ENCODE results near the gene SPRY1. TPM values are rescaled to one million over a fixed set of nuclear protein-coding genes. Genes with fewer than 3 reads are reported as not detected.

The SPRY1 gene
- polyA plus RNA-seq, 2 donors: 9.9 to 12.4 TPM

GRCh38 chr4:123405267-123405865 lies 8.8 kb downstream of the SPRY1 start:
- Histone ChIP-seq H3K9me3 (ENCODE audit: control insufficient read depth in 2 of 2, insufficient read depth in 1 of 2, low read depth in 1 of 2, low read length in 1 of 2) (no peaks in the 10 kb centered on the region), H3K4me3 (ENCODE audit: low read depth in 1 of 2, low read length in 2 of 2) (no peak overlapping the region), H3K36me3 (ENCODE audit: control insufficient read depth in 2 of 2, insufficient read depth in 2 of 2, low read length in 1 of 2) (peaks cover 0 to 7% of the 10 kb centered on the region in 2 donors), H3K27ac (ENCODE audit: low read depth in 2 of 2, low read length in 1 of 2) (no peak overlapping the region), H3K27me3 (ENCODE audit: control insufficient read depth in 1 of 2, insufficient read depth in 2 of 2, low read length in 2 of 2) (no peaks in the 10 kb centered on the region), H3K4me1 (ENCODE audit: control insufficient read depth in 2 of 2, insufficient read depth in 2 of 2, low read length in 1 of 2) (peaks cover 0 to 5% of the 10 kb centered on the region in 2 donors)
- WGBS, 2 donors: 37 to 51% methylated on average over 5 of the region's 5 CpGs

GRCh38 chr4:123406872-123407271 lies 10.3 kb downstream of the SPRY1 start:
- Histone ChIP-seq H3K9me3 (ENCODE audit: control insufficient read depth in 2 of 2, insufficient read depth in 1 of 2, low read depth in 1 of 2, low read length in 1 of 2) (no peaks in the 10 kb centered on the region), H3K27ac (ENCODE audit: low read depth in 2 of 2, low read length in 1 of 2) (no peak overlapping the region), H3K36me3 (ENCODE audit: control insufficient read depth in 2 of 2, insufficient read depth in 2 of 2, low read length in 1 of 2) (peaks cover 0 to 3% of the 10 kb centered on the region in 2 donors), H3K27me3 (ENCODE audit: control insufficient read depth in 1 of 2, insufficient read depth in 2 of 2, low read length in 2 of 2) (no peaks in the 10 kb centered on the region), H3K4me3 (ENCODE audit: low read depth in 1 of 2, low read length in 2 of 2) (no peak overlapping the region), H3K4me1 (ENCODE audit: control insufficient read depth in 2 of 2, insufficient read depth in 2 of 2, low read length in 1 of 2) (peaks cover 0 to 3% of the 10 kb centered on the region in 2 donors)
- 85 to 91% methylated on average over 4 of the region's 4 CpGs for WGBS, 2 donors

GRCh38 chr4:123408471-123409084 lies 12.0 kb downstream of the SPRY1 start:
- no peaks in the 10 kb centered on the region for H3K4me1 ChIP-seq (ENCODE audit: control insufficient read depth in 2 of 2, insufficient read depth in 2 of 2, low read length in 1 of 2)
- no peaks in the 10 kb centered on the region for H3K9me3 ChIP-seq (ENCODE audit: control insufficient read depth in 2 of 2, insufficient read depth in 1 of 2, low read depth in 1 of 2, low read length in 1 of 2)
- no peaks in the 10 kb centered on the region for H3K27me3 ChIP-seq (ENCODE audit: control insufficient read depth in 1 of 2, insufficient read depth in 2 of 2, low read length in 2 of 2)
- no peaks in the 10 kb centered on the region for H3K36me3 ChIP-seq (ENCODE audit: control insufficient read depth in 2 of 2, insufficient read depth in 2 of 2, low read length in 1 of 2)
- no peak overlapping the region for H3K4me3 ChIP-seq (ENCODE audit: low read depth in 1 of 2, low read length in 2 of 2)
- no peak overlapping the region for H3K27ac ChIP-seq (ENCODE audit: low read depth in 2 of 2, low read length in 1 of 2)
- WGBS, 2 donors: 87 to 88% methylated on average over 5 of the region's 5 CpGs

- Histone ChIP-seq H3K4me3 (ENCODE audit: low read depth in 1 of 2, low read length in 2 of 2) (no peak overlapping the region), H3K9me3 (ENCODE audit: control insufficient read depth in 2 of 2, insufficient read depth in 1 of 2, low read depth in 1 of 2, low read length in 1 of 2) (no peaks in the 10 kb centered on the region), H3K27ac (ENCODE audit: low read depth in 2 of 2, low read length in 1 of 2) (no peak overlapping the region), H3K27me3 (ENCODE audit: control insufficient read depth in 1 of 2, insufficient read depth in 2 of 2, low read length in 2 of 2) (no peaks in the 10 kb centered on the region), H3K4me1 (ENCODE audit: control insufficient read depth in 2 of 2, insufficient read depth in 2 of 2, low read length in 1 of 2) (no peaks in the 10 kb centered on the region), H3K36me3 (ENCODE audit: control insufficient read depth in 2 of 2, insufficient read depth in 2 of 2, low read length in 1 of 2) (no peaks in the 10 kb centered on the region)
- 86 to 87% methylated on average over 2 of the region's 2 CpGs for WGBS, 2 donors
These were observed 12.7 kb downstream of the SPRY1 start for GRCh38 chr4:123409334-123409733.

GRCh38 chr4:123411514-123411913 lies 14.9 kb downstream of the SPRY1 start:
- H3K27ac ChIP-seq (ENCODE audit: low read depth in 2 of 2, low read length in 1 of 2): no peak overlapping the region
- no peaks in the 10 kb centered on the region for H3K27me3 ChIP-seq (ENCODE audit: control insufficient read depth in 1 of 2, insufficient read depth in 2 of 2, low read length in 2 of 2)
- WGBS, 2 donors: 81 to 85% methylated on average over 5 of the region's 5 CpGs

GRCh38 chr4:123412091-123412505 lies 15.5 kb downstream of the SPRY1 start:
- H3K27ac ChIP-seq (ENCODE audit: low read depth in 2 of 2, low read length in 1 of 2): no peak overlapping the region
- H3K27me3 ChIP-seq (ENCODE audit: control insufficient read depth in 1 of 2, insufficient read depth in 2 of 2, low read length in 2 of 2): no peaks in the 10 kb centered on the region
- H3K9me3 ChIP-seq (ENCODE audit: control insufficient read depth in 2 of 2, insufficient read depth in 1 of 2, low read depth in 1 of 2, low read length in 1 of 2): no peaks in the 10 kb centered on the region
- H3K4me3 ChIP-seq (ENCODE audit: low read depth in 1 of 2, low read length in 2 of 2): no peak overlapping the region
- no peaks in the 10 kb centered on the region for H3K4me1 ChIP-seq (ENCODE audit: control insufficient read depth in 2 of 2, insufficient read depth in 2 of 2, low read length in 1 of 2)
- WGBS, 2 donors: 12 to 13% methylated on average over 1 of the region's 1 CpG
- H3K36me3 ChIP-seq (ENCODE audit: control insufficient read depth in 2 of 2, insufficient read depth in 2 of 2, low read length in 1 of 2): no peaks in the 10 kb centered on the region

More at GRCh38 chr4:123411514-123411913, 14.9 kb downstream of the SPRY1 start:
- Histone ChIP-seq H3K4me3 (ENCODE audit: low read depth in 1 of 2, low read length in 2 of 2) (no peak overlapping the region), H3K36me3 (ENCODE audit: control insufficient read depth in 2 of 2, insufficient read depth in 2 of 2, low read length in 1 of 2) (no peaks in the 10 kb centered on the region), H3K4me1 (ENCODE audit: control insufficient read depth in 2 of 2, insufficient read depth in 2 of 2, low read length in 1 of 2) (no peaks in the 10 kb centered on the region), H3K9me3 (ENCODE audit: control insufficient read depth in 2 of 2, insufficient read depth in 1 of 2, low read depth in 1 of 2, low read length in 1 of 2) (no peaks in the 10 kb centered on the region)

- H3K27ac ChIP-seq (ENCODE audit: low read depth in 2 of 2, low read length in 1 of 2): no peak overlapping the region
- H3K4me3 ChIP-seq (ENCODE audit: low read depth in 1 of 2, low read length in 2 of 2): no peak overlapping the region
- H3K36me3 ChIP-seq (ENCODE audit: control insufficient read depth in 2 of 2, insufficient read depth in 2 of 2, low read length in 1 of 2): no peaks in the 10 kb centered on the region
- no peaks in the 10 kb centered on the region for H3K9me3 ChIP-seq (ENCODE audit: control insufficient read depth in 2 of 2, insufficient read depth in 1 of 2, low read depth in 1 of 2, low read length in 1 of 2)
- H3K27me3 ChIP-seq (ENCODE audit: control insufficient read depth in 1 of 2, insufficient read depth in 2 of 2, low read length in 2 of 2): no peaks in the 10 kb centered on the region
- 75 to 79% methylated on average over 4 of the region's 4 CpGs for WGBS, 2 donors
- no peaks in the 10 kb centered on the region for H3K4me1 ChIP-seq (ENCODE audit: control insufficient read depth in 2 of 2, insufficient read depth in 2 of 2, low read length in 1 of 2)
These were observed 16.3 kb downstream of the SPRY1 start for GRCh38 chr4:123412700-123413512.

- Histone ChIP-seq H3K4me1 (ENCODE audit: control insufficient read depth in 2 of 2, insufficient read depth in 2 of 2, low read length in 1 of 2) (no peaks in the 10 kb centered on the region), H3K4me3 (ENCODE audit: low read depth in 1 of 2, low read length in 2 of 2) (no peak overlapping the region), H3K36me3 (ENCODE audit: control insufficient read depth in 2 of 2, insufficient read depth in 2 of 2, low read length in 1 of 2) (no peaks in the 10 kb centered on the region), H3K9me3 (ENCODE audit: control insufficient read depth in 2 of 2, insufficient read depth in 1 of 2, low read depth in 1 of 2, low read length in 1 of 2) (no peaks in the 10 kb centered on the region), H3K27me3 (ENCODE audit: control insufficient read depth in 1 of 2, insufficient read depth in 2 of 2, low read length in 2 of 2) (no peaks in the 10 kb centered on the region), H3K27ac (ENCODE audit: low read depth in 2 of 2, low read length in 1 of 2) (no peak overlapping the region)
- 49 to 70% methylated on average over 1 of the region's 1 CpG for WGBS, 2 donors
These were observed 19.0 kb downstream of the SPRY1 start for GRCh38 chr4:123415576-123415975.

- Histone ChIP-seq H3K36me3 (ENCODE audit: control insufficient read depth in 2 of 2, insufficient read depth in 2 of 2, low read length in 1 of 2) (no peaks in the 10 kb centered on the region), H3K9me3 (ENCODE audit: control insufficient read depth in 2 of 2, insufficient read depth in 1 of 2, low read depth in 1 of 2, low read length in 1 of 2) (no peaks in the 10 kb centered on the region), H3K27me3 (ENCODE audit: control insufficient read depth in 1 of 2, insufficient read depth in 2 of 2, low read length in 2 of 2) (no peaks in the 10 kb centered on the region), H3K4me3 (ENCODE audit: low read depth in 1 of 2, low read length in 2 of 2) (no peak overlapping the region), H3K4me1 (ENCODE audit: control insufficient read depth in 2 of 2, insufficient read depth in 2 of 2, low read length in 1 of 2) (no peaks in the 10 kb centered on the region), H3K27ac (ENCODE audit: low read depth in 2 of 2, low read length in 1 of 2) (no peak overlapping the region)
- 41 to 73% methylated on average over 6 of the region's 6 CpGs for WGBS, 2 donors
These were observed 19.4 kb downstream of the SPRY1 start for GRCh38 chr4:123415977-123416376.

Data from esophagus (tissue), 2 donors.